Kidney epithelial cell (primary cell): ENCODE data around the gene CACNB2. TPM values are rescaled to one million over a fixed set of nuclear protein-coding genes. Genes with fewer than 3 reads are reported as not detected.

Experiments
- DNase-seq: peaks from one replicate; pipeline ENCODE4 v3.0.0-alpha.2; 2010; ENCODE audit warnings: low read depth
- H3K27me3 ChIP-seq: 2 replicates; pipeline ENCODE4 v1.6.0; 2011; ENCODE audit warnings: low read length; ENCODE audit not compliant: control insufficient read depth, insufficient read depth
- H3K36me3 ChIP-seq: 2 replicates; pipeline ENCODE4 v1.5.1; 2011; ENCODE audit warnings: low read length; ENCODE audit not compliant: control insufficient read depth, insufficient read depth
- H3K4me3 ChIP-seq: 2 replicates; pipeline ENCODE4 v1.5.1; 2011; ENCODE audit warnings: low read depth, mild to moderate bottlenecking, control low read depth, low read length
- total RNA-seq: library from RNA; depleted of rRNA; stranded (reverse); fragments of >200 nt; gene quantifications from 2 replicates; pipeline ENCODE4 v1.2.3, GENCODE V29; 2015
- TF ChIP-seq, protein P1 (sequence below): IDR thresholded peaks from 2 replicates; pipeline ENCODE4 v1.5.1; 2011; ENCODE audit warnings: mild to moderate bottlenecking, moderate library complexity, low read length, control low read depth, inconsistent platforms; ENCODE audit not compliant: insufficient read depth, poor library complexity, severe bottlenecking

Gene CACNB2
- total RNA-seq, 1 donor from 2014 or later, result 0.04 TPM

DNA sequence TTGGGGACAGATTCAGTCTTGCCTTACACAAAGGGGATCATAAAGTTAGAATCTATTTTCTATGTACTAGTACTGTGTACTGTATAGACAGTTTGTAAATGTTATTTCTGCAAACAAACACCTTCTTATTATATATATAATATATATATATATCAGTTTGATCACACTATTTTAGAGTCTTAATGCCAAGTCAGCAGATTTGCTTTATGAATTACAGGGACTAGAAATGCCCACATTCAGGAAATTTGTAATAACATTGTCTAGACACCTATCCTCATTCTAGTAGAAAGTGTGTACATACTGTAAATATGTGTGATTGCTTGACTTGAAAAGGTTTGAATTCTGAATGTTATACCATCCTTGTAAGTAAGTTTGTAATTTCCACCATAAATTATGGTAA lies 400.0 kb downstream of the CACNB2 start:
- DNase-seq, result no peak
- no peaks in the 10 kb centered on the region for H3K27me3 ChIP-seq
- no peaks in the 10 kb centered on the region for H3K36me3 ChIP-seq
- H3K4me3 ChIP-seq, result no peak overlapping the region
- TF ChIP-seq, protein P1, sequence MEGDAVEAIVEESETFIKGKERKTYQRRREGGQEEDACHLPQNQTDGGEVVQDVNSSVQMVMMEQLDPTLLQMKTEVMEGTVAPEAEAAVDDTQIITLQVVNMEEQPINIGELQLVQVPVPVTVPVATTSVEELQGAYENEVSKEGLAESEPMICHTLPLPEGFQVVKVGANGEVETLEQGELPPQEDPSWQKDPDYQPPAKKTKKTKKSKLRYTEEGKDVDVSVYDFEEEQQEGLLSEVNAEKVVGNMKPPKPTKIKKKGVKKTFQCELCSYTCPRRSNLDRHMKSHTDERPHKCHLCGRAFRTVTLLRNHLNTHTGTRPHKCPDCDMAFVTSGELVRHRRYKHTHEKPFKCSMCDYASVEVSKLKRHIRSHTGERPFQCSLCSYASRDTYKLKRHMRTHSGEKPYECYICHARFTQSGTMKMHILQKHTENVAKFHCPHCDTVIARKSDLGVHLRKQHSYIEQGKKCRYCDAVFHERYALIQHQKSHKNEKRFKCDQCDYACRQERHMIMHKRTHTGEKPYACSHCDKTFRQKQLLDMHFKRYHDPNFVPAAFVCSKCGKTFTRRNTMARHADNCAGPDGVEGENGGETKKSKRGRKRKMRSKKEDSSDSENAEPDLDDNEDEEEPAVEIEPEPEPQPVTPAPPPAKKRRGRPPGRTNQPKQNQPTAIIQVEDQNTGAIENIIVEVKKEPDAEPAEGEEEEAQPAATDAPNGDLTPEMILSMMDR, result no peak

GRCh38 chr10:18542832-18543231 lies 402.6 kb downstream of the CACNB2 start:
- H3K36me3 ChIP-seq, result no peaks in the 10 kb centered on the region
- peak; percentile 37 for DNase-seq
- TF ChIP-seq, protein P1, result no peak
- no peaks in the 10 kb centered on the region for H3K27me3 ChIP-seq
- H3K4me3 ChIP-seq, result no peak overlapping the region

GRCh38 chr10:18545621-18546305 lies 405.5 kb downstream of the CACNB2 start:
- TF ChIP-seq, protein P1, result no peak
- no peaks in the 10 kb centered on the region for H3K36me3 ChIP-seq
- H3K27me3 ChIP-seq, result no peaks in the 10 kb centered on the region
- DNase-seq, result no peak
- no peak overlapping the region for H3K4me3 ChIP-seq

- no peaks in the 10 kb centered on the region for H3K36me3 ChIP-seq
- no peaks in the 10 kb centered on the region for H3K27me3 ChIP-seq
- H3K4me3 ChIP-seq, result no peak overlapping the region
- no peak for DNase-seq
- TF ChIP-seq, protein P1, result no peak
Observed at GRCh38 chr10:18549105-18549504, 408.9 kb downstream of the CACNB2 start.

DNA sequence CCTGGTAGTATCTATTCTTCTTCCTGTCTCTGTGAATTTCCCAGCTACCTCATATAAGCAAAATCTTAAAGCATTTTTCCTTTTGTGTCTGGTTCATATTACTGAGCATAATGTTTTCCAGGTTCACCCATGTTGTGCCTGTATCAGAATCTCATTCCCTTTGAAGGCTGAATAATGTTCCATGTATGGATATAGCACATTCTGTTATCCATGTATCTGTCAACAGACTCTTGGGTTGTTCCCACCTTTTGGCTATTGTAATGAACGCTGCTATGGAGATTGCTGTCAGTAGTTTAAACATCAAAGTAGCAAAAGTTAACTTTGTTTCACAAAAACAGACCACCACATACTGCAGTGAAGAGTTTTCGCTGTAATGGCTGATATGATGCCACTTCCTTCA lies 411.2 kb downstream of the CACNB2 start:
- Histone ChIP-seq H3K27me3 (no peaks in the 10 kb centered on the region), H3K36me3 (no peaks in the 10 kb centered on the region), H3K4me3 (no peak overlapping the region)
- no peak for DNase-seq
- TF ChIP-seq, protein P1, result no peak

GRCh38 chr10:18554479-18554878 lies 414.3 kb downstream of the CACNB2 start:
- TF ChIP-seq, protein P1, result no peak
- no peak for DNase-seq
- no peak overlapping the region for H3K4me3 ChIP-seq
- H3K27me3 ChIP-seq, result no peaks in the 10 kb centered on the region
- H3K36me3 ChIP-seq, result no peaks in the 10 kb centered on the region
